Measurements from ENCODE around the gene OR5K3.
"Not testable (repeated sequence)": the region's sequence is repeated elsewhere in the genome, so short reads cannot be mapped to it uniquely, and the experiment has no call there.

The OR5K3 gene

GRCh38 chr3:98390366-98390765, at the start of gene OR5K3:
Gene OR5K3, plus strand, starts transcription at chr3:98390666. Its CDS starts 0 bp downstream, at chr3:98390666.
- no peak for DNase-seq

GRCh38 chr3:98341758-98342157, 48.7 kb upstream of the OR5K3 start:
- no peak for DNase-seq

- DNase-seq, result no peak
Measured at GRCh38 chr3:98343647-98344507, 46.6 kb upstream of the OR5K3 start.

- no peak for DNase-seq
Measured at GRCh38 chr3:98350082-98350481, 40.4 kb upstream of the OR5K3 start.

GRCh38 chr3:98353554-98353953, 36.9 kb upstream of the OR5K3 start, which contains the start of gene OR5K4:
Gene OR5K4, plus strand, starts transcription at chr3:98353854. Its CDS starts 0 bp downstream, at chr3:98353854.
- no peak for DNase-seq

GRCh38 chr3:98359250-98359649, 31.2 kb upstream of the OR5K3 start:
- no peak for DNase-seq

GRCh38 chr3:98359993-98360675, 30.3 kb upstream of the OR5K3 start:
- peak; percentile 3 for DNase-seq

GRCh38 chr3:98360681-98361080, 29.8 kb upstream of the OR5K3 start:
- no peak for DNase-seq

- DNase-seq, result no peak
Measured at GRCh38 chr3:98361289-98361688, 29.2 kb upstream of the OR5K3 start.

- no peak for DNase-seq
Measured at GRCh38 chr3:98367464-98368246, 22.8 kb upstream of the OR5K3 start.

GRCh38 chr3:98371186-98371585, 19.3 kb upstream of the OR5K3 start:
- DNase-seq, result no peak

GRCh38 chr3:98371853-98372252, 18.6 kb upstream of the OR5K3 start:
- no peak for DNase-seq

- DNase-seq, result no peak
Measured at GRCh38 chr3:98372445-98372844, 18.0 kb upstream of the OR5K3 start.

- no peak for DNase-seq
Measured at GRCh38 chr3:98376631-98377030, 13.8 kb upstream of the OR5K3 start.

- DNase-seq, result no peak
Measured at GRCh38 chr3:98388147-98388546, 2.3 kb upstream of the OR5K3 start.

- DNase-seq, result no peak
Measured at GRCh38 chr3:98395101-98395500, 4.6 kb downstream of the OR5K3 start.

GRCh38 chr3:98396482-98396881, 6.0 kb downstream of the OR5K3 start:
- DNase-seq, result not testable (repeated sequence)

GRCh38 chr3:98398513-98398912, 8.0 kb downstream of the OR5K3 start:
- DNase-seq, result no peak

GRCh38 chr3:98402507-98402906, 12.0 kb downstream of the OR5K3 start:
- DNase-seq, result no peak

GRCh38 chr3:98404010-98404409, 13.5 kb downstream of the OR5K3 start:
- no peak for DNase-seq

- DNase-seq, result no peak
Measured at GRCh38 chr3:98406034-98406433, 15.6 kb downstream of the OR5K3 start.

GRCh38 chr3:98432575-98432974, 42.1 kb downstream of the OR5K3 start:
- no peak for DNase-seq

- DNase-seq, result no peak
Measured at GRCh38 chr3:98433764-98434163, 43.3 kb downstream of the OR5K3 start.
